GM23338 (cell line): Measurements from ENCODE around the gene ZNF490. TPM values are rescaled to one million over a fixed set of nuclear protein-coding genes. Genes with fewer than 3 reads are reported as not detected.

Experiments
- ATAC-seq: fragments of 200-7000 bp; cut with Tn5 transposase; 3 replicates; pipeline ENCODE4 v1.9.1; 2020
- DNase-seq: peaks from one replicate; pipeline ENCODE4 v3.0.0-alpha.2; 2015; ENCODE audit warnings: low spot score
- H2AFZ ChIP-seq: fragments of 200-600 bp; sonication (generic); 2 replicates; pipeline ENCODE4 v1.8.0; 2016; ENCODE audit warnings: antibody characterized with exemption, mild to moderate bottlenecking, moderate library complexity
- H3F3A ChIP-seq: fragments of 200-600 bp; sonication (generic); replicated peaks from 2 replicates; pipeline ENCODE4 v1.8.0; 2017; ENCODE audit warnings: antibody characterized with exemption, mixed run types, low read depth
- H3K27ac ChIP-seq: fragments of 200-600 bp; sonication (generic); 2 replicates; pipeline ENCODE4 v1.6.1; 2016; ENCODE audit warnings: low read depth
- H3K27me3 ChIP-seq: fragments of 200-600 bp; sonication (generic); 2 replicates; pipeline ENCODE4 v1.8.0; 2016; ENCODE audit warnings: mild to moderate bottlenecking, mixed run types, moderate library complexity; ENCODE audit not compliant: insufficient read depth
- H3K36me3 ChIP-seq: fragments of 200-600 bp; sonication (generic); 2 replicates; pipeline ENCODE4 v1.8.0; 2016; ENCODE audit warnings: mild to moderate bottlenecking; ENCODE audit not compliant: insufficient read depth
- H3K4me1 ChIP-seq: fragments of 200-600 bp; sonication (generic); 2 replicates; pipeline ENCODE4 v1.8.0; 2016; ENCODE audit warnings: mild to moderate bottlenecking, moderate library complexity; ENCODE audit not compliant: insufficient read depth
- H3K4me2 ChIP-seq: fragments of 200-600 bp; sonication (generic); 2 replicates; pipeline ENCODE4 v1.7.1; 2017; ENCODE audit warnings: mixed run types
- H3K4me3 ChIP-seq: fragments of 200-600 bp; sonication (generic); 2 replicates; pipeline ENCODE4 v1.6.1; 2016; ENCODE audit warnings: mixed run types
- H3K79me2 ChIP-seq: fragments of 200-600 bp; sonication (generic); replicated peaks from 2 replicates; pipeline ENCODE4 v1.8.0; 2017; ENCODE audit warnings: mild to moderate bottlenecking; ENCODE audit not compliant: insufficient read depth
- H3K9me2 ChIP-seq: fragments of 200-600 bp; sonication (generic); 2 replicates; pipeline ENCODE4 v1.8.0; 2017; ENCODE audit not compliant: insufficient read depth
- H4K20me1 ChIP-seq: fragments of 200-600 bp; sonication (generic); replicated peaks from 2 replicates; pipeline ENCODE4 v1.8.0; 2017; ENCODE audit warnings: mild to moderate bottlenecking; ENCODE audit not compliant: insufficient read depth
- H3K27ac Mint-ChIP-seq: 2 replicates; pipeline ENCODE4 v1.8.0; 2020; ENCODE audit warnings: inconsistent platforms, mild to moderate bottlenecking, moderate library complexity, mixed read lengths
- H3K27me3 Mint-ChIP-seq: 3 replicates; pipeline ENCODE4 v1.8.0; 2022; ENCODE audit warnings: low read depth, mild to moderate bottlenecking, moderate library complexity, mixed read lengths, inconsistent platforms; ENCODE audit not compliant: insufficient read depth, poor library complexity
- H3K36me3 Mint-ChIP-seq: 3 replicates; pipeline ENCODE4 v1.8.0; 2021; ENCODE audit warnings: low read depth, mild to moderate bottlenecking, inconsistent platforms, moderate library complexity, mixed read lengths
- H3K4me1 Mint-ChIP-seq: 3 replicates; pipeline ENCODE4 v1.8.0; 2020; ENCODE audit warnings: mild to moderate bottlenecking, inconsistent platforms, mixed read lengths
- H3K4me3 Mint-ChIP-seq: 3 replicates; pipeline ENCODE4 v1.8.0; 2021; ENCODE audit warnings: moderate library complexity, mild to moderate bottlenecking, inconsistent platforms, mixed read lengths
- H3K9me3 Mint-ChIP-seq: 3 replicates; pipeline ENCODE4 v1.8.0; 2020; ENCODE audit warnings: moderate library complexity, mild to moderate bottlenecking, inconsistent platforms, mixed read lengths
- EZH2phosphoT487 ChIP-seq: fragments of 200-600 bp; sonication (generic); IDR thresholded peaks from one replicate; pipeline ENCODE4 v1.8.1; 2018; ENCODE audit warnings: antibody characterized with exemption; ENCODE audit not compliant: unreplicated experiment
- POLR2AphosphoS5 ChIP-seq: IDR thresholded peaks from 2 replicates; pipeline ENCODE4 v1.6.1; 2016; ENCODE audit warnings: antibody characterized with exemption, low read depth
- STAT1 ChIP-seq: IDR thresholded peaks from one replicate; pipeline ENCODE4 v1.6.1; 2016; ENCODE audit warnings: antibody characterized with exemption; ENCODE audit not compliant: unreplicated experiment
- ZNF114 ChIP-seq: fragments of 250-450 bp; sonication (Bioruptor Pico); IDR thresholded peaks from 2 replicates; pipeline ENCODE4 v1.5.0; 2020; ENCODE audit warnings: mild to moderate bottlenecking, moderate library complexity
- polyA plus RNA-seq: library from polyadenylated mRNA; unstranded; fragments of >200 nt; fragmentation: Nextera tagmentation; extraction: Ambion mirVana; gene quantifications from 2 replicates; pipeline ENCODE4 v1.2.1, GENCODE V29; 2016
- total RNA-seq: library from RNA; depleted of rRNA; stranded (reverse); fragments of >200 nt; shearing (Covaris generic); gene quantifications from 2 replicates; pipeline ENCODE4 v1.2.3, GENCODE V29; 2014
- TF ChIP-seq, protein P1 (sequence below): IDR thresholded peaks from one replicate; pipeline ENCODE4 v1.6.1; 2018; ENCODE audit warnings: antibody characterized with exemption; ENCODE audit not compliant: unreplicated experiment
- TF ChIP-seq, protein P2 (sequence below), 2 experiments: fragments of 200-600 bp in 1 of 2; sonication (generic) in 1 of 2; conservative IDR thresholded peaks; 2 replicates each; pipeline versions ENCODE4 v1.5.1 to v1.6.1; 2016 to 2017; ENCODE audit warnings: antibody characterized with exemption in 2 of 2, low read depth in 2 of 2, mild to moderate bottlenecking in 2 of 2, moderate library complexity in 1 of 2
- TF ChIP-seq, protein P3 (sequence below): fragments of 250-450 bp; sonication (Bioruptor Pico); IDR thresholded peaks from 2 replicates; pipeline ENCODE4 v1.5.0; 2020; ENCODE audit warnings: mild to moderate bottlenecking, moderate library complexity

ZNF490 gene
- total and polyA plus RNA-seq, 2 experiments from 2014 or later: 1.4 to 7.3 TPM

DNA sequence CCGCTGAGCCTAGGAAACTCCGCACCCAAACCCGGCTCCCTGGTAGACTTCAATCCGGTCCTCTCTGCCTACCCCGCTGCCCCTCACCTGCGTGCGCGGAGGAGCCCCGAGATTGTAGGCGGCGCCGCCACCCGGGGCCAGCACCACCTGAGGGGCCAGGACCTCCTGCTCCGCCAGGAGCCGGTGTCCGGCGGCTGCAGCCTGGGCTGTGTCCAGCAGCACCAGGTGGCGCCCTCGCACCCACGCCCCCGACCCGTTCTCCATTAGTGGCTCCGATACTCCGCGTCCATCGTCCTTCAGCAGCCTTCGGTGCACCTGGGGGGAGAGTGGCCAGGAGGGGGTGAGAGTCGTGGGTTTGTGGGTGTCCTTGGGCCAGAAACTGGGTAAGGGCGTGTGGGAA, 37.5 kb upstream of the ZNF490 start:
- peak; percentile 68 for ATAC-seq
- peaks cover 17% of the 10 kb centered on the region for H3K27me3 Mint-ChIP-seq
- H3K4me3 Mint-ChIP-seq: peak overlapping the region; percentile 21; the same call in 2 of the 3 replicates
- TF ChIP-seq ZNF114 (CRISPR knock-in tag) (no peak), POLR2AphosphoS5 (no peak)
- TF ChIP-seq, protein P1, sequence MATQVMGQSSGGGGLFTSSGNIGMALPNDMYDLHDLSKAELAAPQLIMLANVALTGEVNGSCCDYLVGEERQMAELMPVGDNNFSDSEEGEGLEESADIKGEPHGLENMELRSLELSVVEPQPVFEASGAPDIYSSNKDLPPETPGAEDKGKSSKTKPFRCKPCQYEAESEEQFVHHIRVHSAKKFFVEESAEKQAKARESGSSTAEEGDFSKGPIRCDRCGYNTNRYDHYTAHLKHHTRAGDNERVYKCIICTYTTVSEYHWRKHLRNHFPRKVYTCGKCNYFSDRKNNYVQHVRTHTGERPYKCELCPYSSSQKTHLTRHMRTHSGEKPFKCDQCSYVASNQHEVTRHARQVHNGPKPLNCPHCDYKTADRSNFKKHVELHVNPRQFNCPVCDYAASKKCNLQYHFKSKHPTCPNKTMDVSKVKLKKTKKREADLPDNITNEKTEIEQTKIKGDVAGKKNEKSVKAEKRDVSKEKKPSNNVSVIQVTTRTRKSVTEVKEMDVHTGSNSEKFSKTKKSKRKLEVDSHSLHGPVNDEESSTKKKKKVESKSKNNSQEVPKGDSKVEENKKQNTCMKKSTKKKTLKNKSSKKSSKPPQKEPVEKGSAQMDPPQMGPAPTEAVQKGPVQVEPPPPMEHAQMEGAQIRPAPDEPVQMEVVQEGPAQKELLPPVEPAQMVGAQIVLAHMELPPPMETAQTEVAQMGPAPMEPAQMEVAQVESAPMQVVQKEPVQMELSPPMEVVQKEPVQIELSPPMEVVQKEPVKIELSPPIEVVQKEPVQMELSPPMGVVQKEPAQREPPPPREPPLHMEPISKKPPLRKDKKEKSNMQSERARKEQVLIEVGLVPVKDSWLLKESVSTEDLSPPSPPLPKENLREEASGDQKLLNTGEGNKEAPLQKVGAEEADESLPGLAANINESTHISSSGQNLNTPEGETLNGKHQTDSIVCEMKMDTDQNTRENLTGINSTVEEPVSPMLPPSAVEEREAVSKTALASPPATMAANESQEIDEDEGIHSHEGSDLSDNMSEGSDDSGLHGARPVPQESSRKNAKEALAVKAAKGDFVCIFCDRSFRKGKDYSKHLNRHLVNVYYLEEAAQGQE: no peak
- TF ChIP-seq, protein P2, sequence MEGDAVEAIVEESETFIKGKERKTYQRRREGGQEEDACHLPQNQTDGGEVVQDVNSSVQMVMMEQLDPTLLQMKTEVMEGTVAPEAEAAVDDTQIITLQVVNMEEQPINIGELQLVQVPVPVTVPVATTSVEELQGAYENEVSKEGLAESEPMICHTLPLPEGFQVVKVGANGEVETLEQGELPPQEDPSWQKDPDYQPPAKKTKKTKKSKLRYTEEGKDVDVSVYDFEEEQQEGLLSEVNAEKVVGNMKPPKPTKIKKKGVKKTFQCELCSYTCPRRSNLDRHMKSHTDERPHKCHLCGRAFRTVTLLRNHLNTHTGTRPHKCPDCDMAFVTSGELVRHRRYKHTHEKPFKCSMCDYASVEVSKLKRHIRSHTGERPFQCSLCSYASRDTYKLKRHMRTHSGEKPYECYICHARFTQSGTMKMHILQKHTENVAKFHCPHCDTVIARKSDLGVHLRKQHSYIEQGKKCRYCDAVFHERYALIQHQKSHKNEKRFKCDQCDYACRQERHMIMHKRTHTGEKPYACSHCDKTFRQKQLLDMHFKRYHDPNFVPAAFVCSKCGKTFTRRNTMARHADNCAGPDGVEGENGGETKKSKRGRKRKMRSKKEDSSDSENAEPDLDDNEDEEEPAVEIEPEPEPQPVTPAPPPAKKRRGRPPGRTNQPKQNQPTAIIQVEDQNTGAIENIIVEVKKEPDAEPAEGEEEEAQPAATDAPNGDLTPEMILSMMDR (conservative IDR thresholded peaks at IDR 0.05; ENCODE audit: low read depth in 2 of 2): peak; percentile 54 to 76
- Histone ChIP-seq H3K27ac (no peak overlapping the region), H3K4me2 (peak overlapping the region; percentile 77), H3F3A (0 out of 2 replicates have a peak, but pooled peaks cover 7% of the 10 kb centered on the region), H3K36me3 (no peaks in the 10 kb centered on the region), H2AFZ (no peak overlapping the region; the same call in 1 of the 2 replicates), H3K9me2 (no peaks in the 10 kb centered on the region), H3K27me3 (no peaks in the 10 kb centered on the region), H4K20me1 (no peaks in the 10 kb centered on the region), H3K4me1 (no peaks in the 10 kb centered on the region), H3K4me3 (peak overlapping the region; percentile 53), H3K79me2 (no peaks in the 10 kb centered on the region)
- H3K9me3 Mint-ChIP-seq: peaks cover 8% of the 10 kb centered on the region
- H3K27ac Mint-ChIP-seq: no peak overlapping the region
- DNase-seq: peak; percentile 67
- H3K36me3 Mint-ChIP-seq: peaks cover 21% of the 10 kb centered on the region
- peaks cover 2% of the 10 kb centered on the region; the same call in 2 of the 3 replicates for H3K4me1 Mint-ChIP-seq

DNA sequence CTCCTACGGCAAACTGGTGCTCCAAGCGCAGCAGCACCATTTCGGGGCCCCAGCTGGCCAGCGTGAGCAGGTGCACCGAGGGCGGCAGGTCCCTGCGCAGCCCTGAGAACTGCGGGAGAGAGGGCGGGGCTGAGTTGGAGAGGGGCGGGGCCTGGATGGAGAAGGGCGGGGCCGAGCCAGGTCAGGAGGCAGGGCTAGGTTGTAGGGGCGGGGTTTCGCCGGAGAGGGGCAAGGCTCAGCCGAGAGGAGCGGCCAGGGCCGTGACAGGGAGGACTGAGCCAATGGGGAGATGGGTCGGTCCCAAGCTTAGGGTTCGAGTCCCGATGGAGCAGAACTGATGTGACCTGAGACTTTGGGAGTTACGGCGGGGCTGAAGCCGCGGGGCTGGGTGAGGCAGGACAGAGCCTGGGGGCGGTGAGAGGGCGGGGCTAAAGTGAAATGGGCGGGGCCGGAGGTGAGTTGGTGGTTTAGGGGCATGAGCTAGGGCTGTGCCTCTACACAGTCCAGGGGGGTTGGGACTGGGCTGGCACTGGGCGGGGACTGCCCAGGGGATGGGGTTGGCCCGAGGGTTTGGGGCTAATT, 37.0 kb upstream of the ZNF490 start:
- Histone ChIP-seq H3K27me3 (no peaks in the 10 kb centered on the region), H3K27ac (no peak overlapping the region), H4K20me1 (no peaks in the 10 kb centered on the region), H2AFZ (no peak overlapping the region), H3K9me2 (no peaks in the 10 kb centered on the region), H3K36me3 (no peaks in the 10 kb centered on the region), H3K4me1 (no peaks in the 10 kb centered on the region), H3K4me3 (peak overlapping the region; percentile 53), H3K4me2 (peak overlapping the region; percentile 77), H3F3A (0 out of 2 replicates have a peak, but pooled peaks cover 7% of the 10 kb centered on the region), H3K79me2 (no peaks in the 10 kb centered on the region)
- Mint-ChIP-seq H3K27ac (no peak overlapping the region), H3K4me1 (peaks cover 2% of the 10 kb centered on the region; the same call in 2 of the 3 replicates), H3K9me3 (peaks cover 8% of the 10 kb centered on the region), H3K36me3 (peaks cover 21% of the 10 kb centered on the region), H3K27me3 (peaks cover 17% of the 10 kb centered on the region), H3K4me3 (no peak overlapping the region; the same call in 2 of the 3 replicates)
- ATAC-seq (peak; percentile 87), DNase-seq (peak; percentile 88)
- TF ChIP-seq STAT1 (no peak), EZH2phosphoT487 (no peak)
- TF ChIP-seq, protein P3, sequence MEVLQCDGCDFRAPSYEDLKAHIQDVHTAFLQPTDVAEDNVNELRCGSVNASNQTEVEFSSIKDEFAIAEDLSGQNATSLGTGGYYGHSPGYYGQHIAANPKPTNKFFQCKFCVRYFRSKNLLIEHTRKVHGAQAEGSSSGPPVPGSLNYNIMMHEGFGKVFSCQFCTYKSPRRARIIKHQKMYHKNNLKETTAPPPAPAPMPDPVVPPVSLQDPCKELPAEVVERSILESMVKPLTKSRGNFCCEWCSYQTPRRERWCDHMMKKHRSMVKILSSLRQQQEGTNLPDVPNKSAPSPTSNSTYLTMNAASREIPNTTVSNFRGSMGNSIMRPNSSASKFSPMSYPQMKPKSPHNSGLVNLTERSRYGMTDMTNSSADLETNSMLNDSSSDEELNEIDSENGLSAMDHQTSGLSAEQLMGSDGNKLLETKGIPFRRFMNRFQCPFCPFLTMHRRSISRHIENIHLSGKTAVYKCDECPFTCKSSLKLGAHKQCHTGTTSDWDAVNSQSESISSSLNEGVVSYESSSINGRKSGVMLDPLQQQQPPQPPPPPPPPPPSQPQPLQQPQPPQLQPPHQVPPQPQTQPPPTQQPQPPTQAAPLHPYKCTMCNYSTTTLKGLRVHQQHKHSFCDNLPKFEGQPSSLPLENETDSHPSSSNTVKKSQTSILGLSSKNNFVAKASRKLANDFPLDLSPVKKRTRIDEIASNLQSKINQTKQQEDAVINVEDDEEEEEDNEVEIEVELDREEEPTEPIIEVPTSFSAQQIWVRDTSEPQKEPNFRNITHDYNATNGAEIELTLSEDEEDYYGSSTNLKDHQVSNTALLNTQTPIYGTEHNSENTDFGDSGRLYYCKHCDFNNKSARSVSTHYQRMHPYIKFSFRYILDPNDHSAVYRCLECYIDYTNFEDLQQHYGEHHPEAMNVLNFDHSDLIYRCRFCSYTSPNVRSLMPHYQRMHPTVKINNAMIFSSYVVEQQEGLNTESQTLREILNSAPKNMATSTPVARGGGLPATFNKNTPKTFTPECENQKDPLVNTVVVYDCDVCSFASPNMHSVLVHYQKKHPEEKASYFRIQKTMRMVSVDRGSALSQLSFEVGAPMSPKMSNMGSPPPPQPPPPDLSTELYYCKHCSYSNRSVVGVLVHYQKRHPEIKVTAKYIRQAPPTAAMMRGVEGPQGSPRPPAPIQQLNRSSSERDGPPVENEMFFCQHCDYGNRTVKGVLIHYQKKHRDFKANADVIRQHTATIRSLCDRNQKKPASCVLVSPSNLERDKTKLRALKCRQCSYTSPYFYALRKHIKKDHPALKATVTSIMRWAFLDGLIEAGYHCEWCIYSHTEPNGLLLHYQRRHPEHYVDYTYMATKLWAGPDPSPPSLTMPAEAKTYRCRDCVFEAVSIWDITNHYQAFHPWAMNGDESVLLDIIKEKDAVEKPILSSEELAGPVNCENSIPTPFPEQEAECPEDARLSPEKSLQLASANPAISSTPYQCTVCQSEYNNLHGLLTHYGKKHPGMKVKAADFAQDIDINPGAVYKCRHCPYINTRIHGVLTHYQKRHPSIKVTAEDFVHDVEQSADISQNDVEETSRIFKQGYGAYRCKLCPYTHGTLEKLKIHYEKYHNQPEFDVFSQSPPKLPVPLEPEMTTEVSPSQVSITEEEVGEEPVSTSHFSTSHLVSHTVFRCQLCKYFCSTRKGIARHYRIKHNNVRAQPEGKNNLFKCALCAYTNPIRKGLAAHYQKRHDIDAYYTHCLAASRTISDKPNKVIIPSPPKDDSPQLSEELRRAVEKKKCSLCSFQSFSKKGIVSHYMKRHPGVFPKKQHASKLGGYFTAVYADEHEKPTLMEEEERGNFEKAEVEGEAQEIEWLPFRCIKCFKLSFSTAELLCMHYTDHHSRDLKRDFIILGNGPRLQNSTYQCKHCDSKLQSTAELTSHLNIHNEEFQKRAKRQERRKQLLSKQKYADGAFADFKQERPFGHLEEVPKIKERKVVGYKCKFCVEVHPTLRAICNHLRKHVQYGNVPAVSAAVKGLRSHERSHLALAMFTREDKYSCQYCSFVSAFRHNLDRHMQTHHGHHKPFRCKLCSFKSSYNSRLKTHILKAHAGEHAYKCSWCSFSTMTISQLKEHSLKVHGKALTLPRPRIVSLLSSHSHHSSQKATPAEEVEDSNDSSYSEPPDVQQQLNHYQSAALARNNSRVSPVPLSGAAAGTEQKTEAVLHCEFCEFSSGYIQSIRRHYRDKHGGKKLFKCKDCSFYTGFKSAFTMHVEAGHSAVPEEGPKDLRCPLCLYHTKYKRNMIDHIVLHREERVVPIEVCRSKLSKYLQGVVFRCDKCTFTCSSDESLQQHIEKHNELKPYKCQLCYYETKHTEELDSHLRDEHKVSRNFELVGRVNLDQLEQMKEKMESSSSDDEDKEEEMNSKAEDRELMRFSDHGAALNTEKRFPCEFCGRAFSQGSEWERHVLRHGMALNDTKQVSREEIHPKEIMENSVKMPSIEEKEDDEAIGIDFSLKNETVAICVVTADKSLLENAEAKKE: no peak
